ENCODE data around the gene KIRREL1. TPM values are rescaled to one million over a fixed set of nuclear protein-coding genes. Genes with fewer than 3 reads are reported as not detected.

KIRREL1 gene
- total RNA-seq, 1 donor from 2014 or later, result 40.8 TPM

DNA sequence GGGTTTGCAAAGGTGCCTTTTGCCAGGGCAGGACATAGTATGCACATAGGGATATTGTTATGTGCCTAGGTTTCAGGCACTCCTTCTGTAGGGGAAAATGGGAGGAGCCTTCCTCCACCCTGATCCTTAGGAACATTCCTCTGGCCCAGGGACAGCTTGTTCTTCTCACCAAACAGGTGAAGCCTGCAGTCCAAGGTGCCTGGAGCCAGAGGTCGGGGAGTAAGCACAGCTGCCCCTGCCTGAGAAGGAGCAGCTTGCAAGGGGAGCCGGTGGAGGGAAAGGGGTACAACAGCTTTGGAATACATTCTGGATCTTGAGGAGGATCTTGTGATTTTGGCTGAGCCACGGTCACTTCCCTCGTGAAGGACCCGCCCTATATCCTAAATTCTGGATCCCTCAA, 104.8 kb downstream of the KIRREL1 start:
- TF ChIP-seq, protein P1, sequence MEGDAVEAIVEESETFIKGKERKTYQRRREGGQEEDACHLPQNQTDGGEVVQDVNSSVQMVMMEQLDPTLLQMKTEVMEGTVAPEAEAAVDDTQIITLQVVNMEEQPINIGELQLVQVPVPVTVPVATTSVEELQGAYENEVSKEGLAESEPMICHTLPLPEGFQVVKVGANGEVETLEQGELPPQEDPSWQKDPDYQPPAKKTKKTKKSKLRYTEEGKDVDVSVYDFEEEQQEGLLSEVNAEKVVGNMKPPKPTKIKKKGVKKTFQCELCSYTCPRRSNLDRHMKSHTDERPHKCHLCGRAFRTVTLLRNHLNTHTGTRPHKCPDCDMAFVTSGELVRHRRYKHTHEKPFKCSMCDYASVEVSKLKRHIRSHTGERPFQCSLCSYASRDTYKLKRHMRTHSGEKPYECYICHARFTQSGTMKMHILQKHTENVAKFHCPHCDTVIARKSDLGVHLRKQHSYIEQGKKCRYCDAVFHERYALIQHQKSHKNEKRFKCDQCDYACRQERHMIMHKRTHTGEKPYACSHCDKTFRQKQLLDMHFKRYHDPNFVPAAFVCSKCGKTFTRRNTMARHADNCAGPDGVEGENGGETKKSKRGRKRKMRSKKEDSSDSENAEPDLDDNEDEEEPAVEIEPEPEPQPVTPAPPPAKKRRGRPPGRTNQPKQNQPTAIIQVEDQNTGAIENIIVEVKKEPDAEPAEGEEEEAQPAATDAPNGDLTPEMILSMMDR (IDR thresholded peaks at IDR 0.05), result no peak
- DNase-seq, result peak; percentile 51
- H3K27me3 ChIP-seq, result no peaks in the 10 kb centered on the region
- intact Hi-C loops (cut with DNase I), result no loop called here
- ATAC-seq, result peak; percentile 26
- no peaks in the 10 kb centered on the region for H3K9me3 ChIP-seq
- no peak overlapping the region for H3K27ac ChIP-seq
- H3K4me3 ChIP-seq, result no peak overlapping the region
- peaks cover 9% of the 10 kb centered on the region for H3K36me3 ChIP-seq
- no peaks in the 10 kb centered on the region for H3K4me1 ChIP-seq

DNA sequence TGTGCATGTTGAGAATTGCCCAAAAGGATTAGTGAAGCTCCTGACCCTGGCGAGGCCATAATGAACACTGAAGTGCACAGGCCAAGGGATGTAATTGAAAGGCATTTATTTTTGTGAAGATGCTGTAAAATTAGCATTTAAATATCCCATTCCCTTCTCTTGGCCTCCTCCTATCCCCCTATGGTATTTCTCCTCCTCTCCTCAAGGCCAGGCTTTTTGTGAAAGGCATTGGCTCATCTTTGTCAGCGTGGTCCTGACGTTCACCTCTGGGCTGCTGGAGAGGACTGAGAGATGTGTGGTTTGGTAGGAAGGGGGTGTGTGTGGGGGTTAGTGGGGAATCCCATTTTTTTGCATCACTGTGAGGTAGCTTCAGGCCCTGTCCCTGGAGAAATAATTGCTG, 105.7 kb downstream of the KIRREL1 start:
- Histone ChIP-seq H3K9me3 (no peaks in the 10 kb centered on the region), H3K4me3 (no peak overlapping the region), H3K27ac (no peak overlapping the region), H3K36me3 (peaks cover 9% of the 10 kb centered on the region), H3K4me1 (no peaks in the 10 kb centered on the region), H3K27me3 (no peaks in the 10 kb centered on the region)
- DNase-seq (no peak), ATAC-seq (no peak)
- TF ChIP-seq, protein P1 (IDR thresholded peaks at IDR 0.05), result no peak
- intact Hi-C loops (cut with DNase I), result no loop called here

- TF ChIP-seq, protein P1 (IDR thresholded peaks at IDR 0.05), result no peak
- no peak overlapping the region for H3K27ac ChIP-seq
- DNase-seq (no peak), ATAC-seq (no peak)
- no peaks in the 10 kb centered on the region for H3K9me3 ChIP-seq
- intact Hi-C loops (cut with DNase I), result no loop called here
- no peaks in the 10 kb centered on the region for H3K27me3 ChIP-seq
- no peaks in the 10 kb centered on the region for H3K36me3 ChIP-seq
- no peak overlapping the region for H3K4me3 ChIP-seq
- H3K4me1 ChIP-seq, result no peaks in the 10 kb centered on the region
Measured at GRCh38 chr1:158100498-158100897, 107.1 kb downstream of the KIRREL1 start.

DNA sequence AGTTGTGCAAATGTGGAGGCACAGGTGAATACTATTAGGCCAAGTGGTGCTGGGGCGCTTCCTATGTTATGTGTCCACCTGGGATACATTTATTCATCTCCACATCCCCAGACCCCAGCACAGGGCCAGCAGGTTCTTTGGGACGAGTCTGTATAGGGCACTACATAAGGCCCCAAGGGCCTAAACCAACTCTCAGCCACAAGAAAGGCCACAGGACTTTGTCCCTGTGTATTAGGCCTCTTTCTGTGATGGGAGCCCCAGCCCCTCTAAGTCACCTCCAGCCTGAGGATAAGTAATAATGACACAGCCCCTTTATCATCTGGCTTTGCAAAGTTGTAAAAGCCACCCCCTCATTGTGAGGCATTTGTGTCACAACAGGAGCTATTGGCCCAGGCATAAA, 108.0 kb downstream of the KIRREL1 start:
- TF ChIP-seq, protein P1 (IDR thresholded peaks at IDR 0.05), result no peak
- intact Hi-C loops (cut with DNase I), result no loop called here
- H3K27me3 ChIP-seq, result no peaks in the 10 kb centered on the region
- H3K36me3 ChIP-seq, result no peaks in the 10 kb centered on the region
- no peaks in the 10 kb centered on the region for H3K9me3 ChIP-seq
- no peaks in the 10 kb centered on the region for H3K4me1 ChIP-seq
- no peak overlapping the region for H3K4me3 ChIP-seq
- no peak overlapping the region for H3K27ac ChIP-seq
- DNase-seq (no peak), ATAC-seq (no peak)

- no peak for ATAC-seq
- Histone ChIP-seq H3K4me3 (no peak overlapping the region), H3K4me1 (no peaks in the 10 kb centered on the region), H3K27me3 (no peaks in the 10 kb centered on the region), H3K9me3 (no peaks in the 10 kb centered on the region), H3K27ac (no peak overlapping the region), H3K36me3 (no peaks in the 10 kb centered on the region)
- DNase-seq, result no peak
- TF ChIP-seq, protein P1 (IDR thresholded peaks at IDR 0.05), result no peak
- intact Hi-C loops (cut with DNase I), result no loop called here
Measured at GRCh38 chr1:158101927-158102326, 108.5 kb downstream of the KIRREL1 start.

Data from upper lobe of right lung (tissue), 1 donor.